Endothelial cell of umbilical vein (primary cell): ENCODE results near the gene LRIG1. TPM values are rescaled to one million over a fixed set of nuclear protein-coding genes. Genes with fewer than 3 reads are reported as not detected.

ENCODE experiments used
- BruUV-seq: library from RNA; stranded (reverse); fragments of 400-500 nt; replicated peaks from 2 replicates; lab custom pipeline; 2021; lab: Mats Ljungman, UMichigan
- CTCF ChIA-PET: fragments of 300-600, 350-600 bp; sonication (Branson Sonifier 250); formaldehyde crosslinking; loops from one replicate; lab custom pipeline; 2021; ENCODE audit warnings: antibody characterized with exemption, inconsistent platforms; lab: Charles Lee
- POLR2A ChIA-PET: fragments of 300-600, 350-600 bp; sonication (Branson Sonifier 250); formaldehyde crosslinking; loops from one replicate; lab custom pipeline; 2021; ENCODE audit warnings: antibody characterized with exemption, inconsistent platforms; lab: Charles Lee
- DNase-seq: peaks from one replicate; pipeline ENCODE4 v3.0.0-alpha.2; 2011; ENCODE audit warnings: low read depth, low spot score
- FAIRE-seq: peaks from 2 replicates; lab custom pipeline; 2011; peaks lifted over from hg19 to GRCh38; lab: Jason Lieb, UNC
- H2AFZ ChIP-seq: 2 replicates; pipeline ENCODE4 v1.6.0; 2012; ENCODE audit warnings: low read depth, low read length, control low read depth, inconsistent platforms
- H3K27ac ChIP-seq: 2 replicates; pipeline ENCODE4 v1.5.1; 2011; ENCODE audit warnings: low read depth, mild to moderate bottlenecking, control low read depth, low read length, moderate library complexity; ENCODE audit not compliant: insufficient read depth
- H3K27me3 ChIP-seq, 2 experiments: 2 replicates each; pipeline versions ENCODE4 v1.6.0 to v1.6.1; 2011; ENCODE audit warnings: low read length in 2 of 2, mixed read lengths in 1 of 2; ENCODE audit not compliant: control insufficient read depth in 2 of 2, insufficient read depth in 2 of 2
- H3K36me3 ChIP-seq, 2 experiments: 2 replicates in 1 of 2; 3 replicates in 1 of 2; pipeline ENCODE4 v1.5.1; 2011; ENCODE audit warnings: low read length in 2 of 2, mild to moderate bottlenecking in 1 of 2, moderate library complexity in 1 of 2; ENCODE audit not compliant: control insufficient read depth in 2 of 2, insufficient read depth in 2 of 2; ENCODE audit errors: extremely low read depth in 1 of 2
- H3K4me1 ChIP-seq: 3 replicates; pipeline ENCODE4 v1.5.1; 2011; ENCODE audit warnings: mild to moderate bottlenecking, low read length; ENCODE audit not compliant: control insufficient read depth, insufficient read depth; ENCODE audit errors: extremely low read depth
- H3K4me2 ChIP-seq: 2 replicates; pipeline ENCODE4 v1.6.1; 2011; ENCODE audit warnings: low read length, control low read depth, mixed read lengths; ENCODE audit not compliant: insufficient read depth
- H3K4me3 ChIP-seq, 3 experiments: fragments of 200-600 bp in 1 of 3; sonication (generic), shearing (Covaris generic) in 1 of 3; replicated peaks in 1 of 3; 2 replicates each; pipeline ENCODE4 v1.5.1; 2011 to 2016; ENCODE audit warnings: control low read depth in 3 of 3, low read length in 3 of 3, mild to moderate bottlenecking in 2 of 3, inconsistent platforms in 1 of 3, low read depth in 1 of 3, moderate library complexity in 1 of 3; ENCODE audit not compliant: insufficient read depth in 1 of 3
- H3K79me2 ChIP-seq: 2 replicates; pipeline ENCODE4 v1.6.0; 2012; ENCODE audit warnings: low read length, inconsistent platforms; ENCODE audit not compliant: control insufficient read depth, insufficient read depth
- H3K9ac ChIP-seq: replicated peaks from 2 replicates; pipeline ENCODE3; 2011; ENCODE audit warnings: low read length, control low read depth; ENCODE audit not compliant: insufficient read depth; ENCODE audit errors: extremely low read depth
- H3K9me1 ChIP-seq: replicated peaks from 3 replicates; pipeline ENCODE4 v1.6.0; 2011; ENCODE audit warnings: mild to moderate bottlenecking, low read length; ENCODE audit not compliant: control insufficient read depth, insufficient read depth; ENCODE audit errors: extremely low read depth
- H3K9me3 ChIP-seq: replicated peaks from 2 replicates; pipeline ENCODE4 v1.5.1; 2012; ENCODE audit warnings: low read length, inconsistent platforms; ENCODE audit not compliant: control insufficient read depth, insufficient read depth
- H4K20me1 ChIP-seq: replicated peaks from 2 replicates; pipeline ENCODE3; 2011; ENCODE audit warnings: mild to moderate bottlenecking, low read length; ENCODE audit not compliant: control insufficient read depth, insufficient read depth; ENCODE audit errors: extremely low read depth
- CTCF ChIP-seq, 2 donors: IDR thresholded peaks; 1 replicate in 1 of 2; 2 replicates in 1 of 2; pipeline ENCODE4 v1.5.1; 2011; ENCODE audit warnings: low read length in 2 of 2, mild to moderate bottlenecking in 2 of 2, moderate library complexity in 2 of 2, control low read depth in 1 of 2, inconsistent platforms in 1 of 2, low read depth in 1 of 2; ENCODE audit not compliant: insufficient read depth in 1 of 2; ENCODE audit errors: extremely low read depth in 1 of 2
- EZH2 ChIP-seq: IDR thresholded peaks from 2 replicates; pipeline ENCODE4 v1.6.1; 2012; ENCODE audit warnings: borderline replicate concordance, low read depth, mild to moderate bottlenecking, moderate library complexity, low read length, inconsistent platforms; ENCODE audit not compliant: severe bottlenecking
- FOS ChIP-seq: IDR thresholded peaks from 2 replicates; pipeline ENCODE4 v1.6.1; 2011; ENCODE audit warnings: mild to moderate bottlenecking, low read length, moderate library complexity, borderline replicate concordance; ENCODE audit not compliant: insufficient read depth
- GATA2 ChIP-seq: IDR thresholded peaks from 2 replicates; pipeline ENCODE4 v1.7.0; 2011; ENCODE audit warnings: low read depth, mild to moderate bottlenecking, moderate library complexity, mixed read lengths, low read length; ENCODE audit not compliant: insufficient read length, insufficient read depth
- JUN ChIP-seq: IDR thresholded peaks from 2 replicates; pipeline ENCODE4 v1.6.1; 2011; ENCODE audit warnings: borderline replicate concordance, low read depth; ENCODE audit not compliant: insufficient read length, insufficient read depth
- MAX ChIP-seq: IDR thresholded peaks from 2 replicates; pipeline ENCODE4 v1.6.1; 2011; ENCODE audit not compliant: insufficient read depth, insufficient read length
- MYC ChIP-seq: IDR thresholded peaks from one replicate; pipeline ENCODE4 v1.6.1; 2011; ENCODE audit warnings: mild to moderate bottlenecking, low read depth, low read length
- POLR2A ChIP-seq: IDR thresholded peaks from 2 replicates; pipeline ENCODE4 v1.6.1; 2012; ENCODE audit warnings: low read depth, mild to moderate bottlenecking, control low read depth, low read length
- POLR2AphosphoS5 ChIP-seq: IDR thresholded peaks from 2 replicates; pipeline ENCODE4 v1.6.1; 2012; ENCODE audit warnings: low read depth, mild to moderate bottlenecking, control low read depth, low read length, moderate library complexity; ENCODE audit not compliant: insufficient read depth
- dilution Hi-C: fragments of 300-500 bp; cut with MboI; formaldehyde crosslinking; loops from one replicate; pipeline ENCODE4 v1.15.0; 2019; ENCODE audit warnings: low sequenced_read_pairs; ENCODE audit not compliant: extremely low pct_ligation_motif_present
- intact Hi-C: fragments of 100-400 bp; cut with micrococcal nuclease; formaldehyde crosslinking; loops from one replicate; pipeline ENCODE4 v1.10.0; 2022
- polyA plus RNA-seq, 4 experiments: library from polyadenylated mRNA; depleted of rRNA in 3 of 4; stranded (reverse) in 3 of 4; unstranded in 1 of 4; fragments of >200 nt; gene quantifications; 2 replicates each; pipeline versions ENCODE4 v1.2.1 to v1.2.3, GENCODE V29; 2011 to 2012; ENCODE audit warnings: missing spikeins in 1 of 4
- total RNA-seq: library from RNA; stranded (reverse); gene quantifications from 2 replicates; pipeline ENCODE4 v1.2.3, GENCODE V29; 2021

LRIG1 gene
- total and polyA plus RNA-seq, 2 donors (not counting 3 experiments of a cell fraction or from before 2014, with no cell fraction given): 50.3 to 52.2 TPM

GRCh38 chr3:66404197-66404596 lies 96.6 kb downstream of the LRIG1 start:
- intact Hi-C loops (no loop called here), dilution Hi-C loops (no loop called here)
- no peaks in the 10 kb centered on the region for H4K20me1 ChIP-seq
- H3K36me3 ChIP-seq: peaks cover 9 to 43% of the 10 kb centered on the region in 2 experiments
- no peak overlapping the region for H2AFZ ChIP-seq
- H3K9me1 ChIP-seq: no peaks in the 10 kb centered on the region
- BruUV-seq: no TSS peak
- DNase-seq (no peak), FAIRE-seq (no peak)
- H3K9ac ChIP-seq: no peak overlapping the region
- H3K4me1 ChIP-seq: peaks cover 9% of the 10 kb centered on the region
- H3K27ac ChIP-seq: no peak overlapping the region
- H3K27me3 ChIP-seq: no peaks in the 10 kb centered on the region
- no peak overlapping the region for H3K4me2 ChIP-seq
- ChIA-PET CTCF (interaction anchor here (0.6 to 1.5 kb wide), 5 partner anchors 26 to 418 kb away, joined by 3 to 4 read pairs (median 3); no protein-coding TSS in a partner anchor), POLR2A (no interaction called here)
- H3K4me3 ChIP-seq: no peak overlapping the region
- no peaks in the 10 kb centered on the region for H3K79me2 ChIP-seq
- no peak for TF ChIP-seq JUN
- no peak for TF ChIP-seq CTCF (IDR thresholded peaks at IDR 0.05; ENCODE audit: extremely low read depth in 1 of 2, insufficient read depth in 1 of 2, low read depth in 1 of 2, low read length in 2 of 2)
- TF ChIP-seq MAX: no peak
- no peak for TF ChIP-seq MYC
- TF ChIP-seq FOS: no peak
- no peak for TF ChIP-seq EZH2
- TF ChIP-seq POLR2AphosphoS5: no peak
- TF ChIP-seq POLR2A: no peak
- no peak for TF ChIP-seq GATA2
- H3K9me3 ChIP-seq: no peaks in the 10 kb centered on the region
